ENCODE results near the gene PSIP1.
"Not testable (repeated sequence)": the region's sequence is repeated elsewhere in the genome, so short reads cannot be mapped to it uniquely, and the experiment has no call there.

PSIP1 gene

DNA sequence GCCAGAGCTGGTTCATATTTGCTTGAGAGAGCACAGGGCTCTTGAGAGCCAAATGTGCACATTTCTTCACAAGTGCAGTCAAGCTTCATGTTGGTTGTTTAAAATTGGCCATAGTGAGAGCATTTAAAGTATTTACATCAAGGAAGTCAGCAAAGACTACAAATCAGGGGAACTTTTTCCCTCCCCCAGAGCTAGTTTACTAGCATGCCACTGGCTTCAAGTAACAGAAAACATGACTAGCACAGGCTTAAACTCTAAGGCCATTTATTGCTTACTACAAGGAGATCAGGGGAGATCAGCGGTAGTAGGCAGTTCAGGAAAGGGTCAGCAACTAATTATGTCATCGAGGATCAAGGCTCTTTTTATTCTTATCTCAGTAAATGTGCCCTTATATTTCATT is 31.1 kb upstream of the PSIP1 start:
- no peak for DNase-seq (ENCODE audit: extremely low read depth, low read depth)
- no peak overlapping the region for H3K4me3 ChIP-seq (replicated peaks; ENCODE audit: low read depth, low read length)
- TF ChIP-seq, protein P1, sequence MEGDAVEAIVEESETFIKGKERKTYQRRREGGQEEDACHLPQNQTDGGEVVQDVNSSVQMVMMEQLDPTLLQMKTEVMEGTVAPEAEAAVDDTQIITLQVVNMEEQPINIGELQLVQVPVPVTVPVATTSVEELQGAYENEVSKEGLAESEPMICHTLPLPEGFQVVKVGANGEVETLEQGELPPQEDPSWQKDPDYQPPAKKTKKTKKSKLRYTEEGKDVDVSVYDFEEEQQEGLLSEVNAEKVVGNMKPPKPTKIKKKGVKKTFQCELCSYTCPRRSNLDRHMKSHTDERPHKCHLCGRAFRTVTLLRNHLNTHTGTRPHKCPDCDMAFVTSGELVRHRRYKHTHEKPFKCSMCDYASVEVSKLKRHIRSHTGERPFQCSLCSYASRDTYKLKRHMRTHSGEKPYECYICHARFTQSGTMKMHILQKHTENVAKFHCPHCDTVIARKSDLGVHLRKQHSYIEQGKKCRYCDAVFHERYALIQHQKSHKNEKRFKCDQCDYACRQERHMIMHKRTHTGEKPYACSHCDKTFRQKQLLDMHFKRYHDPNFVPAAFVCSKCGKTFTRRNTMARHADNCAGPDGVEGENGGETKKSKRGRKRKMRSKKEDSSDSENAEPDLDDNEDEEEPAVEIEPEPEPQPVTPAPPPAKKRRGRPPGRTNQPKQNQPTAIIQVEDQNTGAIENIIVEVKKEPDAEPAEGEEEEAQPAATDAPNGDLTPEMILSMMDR (IDR thresholded peaks at IDR 0.05; ENCODE audit: low read depth, low read length, missing control alignments): no peak

DNA sequence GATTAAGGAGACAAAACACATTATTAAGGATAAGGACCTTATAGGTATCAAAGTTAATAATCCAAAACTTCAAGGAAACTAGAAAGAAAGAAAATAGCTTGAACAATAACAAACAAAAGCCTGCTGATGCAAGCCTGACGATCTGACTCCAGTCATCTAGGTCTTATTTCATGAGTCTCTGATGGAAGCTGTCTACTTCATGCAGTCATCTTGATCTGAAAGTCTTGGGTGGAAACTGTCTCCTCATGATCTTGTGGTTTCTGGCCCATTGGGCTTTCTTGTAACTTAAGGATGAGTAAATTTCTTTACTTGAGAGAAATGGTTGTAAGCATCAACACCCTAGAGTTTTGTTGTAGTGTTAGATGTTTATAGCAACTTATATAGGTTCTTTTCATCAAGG is 20.6 kb upstream of the PSIP1 start:
- H3K4me3 ChIP-seq (replicated peaks; ENCODE audit: low read depth, low read length): no peak overlapping the region
- DNase-seq (ENCODE audit: extremely low read depth, low read depth): no peak
- TF ChIP-seq, protein P1 (IDR thresholded peaks at IDR 0.05; ENCODE audit: low read depth, low read length, missing control alignments): no peak

DNA sequence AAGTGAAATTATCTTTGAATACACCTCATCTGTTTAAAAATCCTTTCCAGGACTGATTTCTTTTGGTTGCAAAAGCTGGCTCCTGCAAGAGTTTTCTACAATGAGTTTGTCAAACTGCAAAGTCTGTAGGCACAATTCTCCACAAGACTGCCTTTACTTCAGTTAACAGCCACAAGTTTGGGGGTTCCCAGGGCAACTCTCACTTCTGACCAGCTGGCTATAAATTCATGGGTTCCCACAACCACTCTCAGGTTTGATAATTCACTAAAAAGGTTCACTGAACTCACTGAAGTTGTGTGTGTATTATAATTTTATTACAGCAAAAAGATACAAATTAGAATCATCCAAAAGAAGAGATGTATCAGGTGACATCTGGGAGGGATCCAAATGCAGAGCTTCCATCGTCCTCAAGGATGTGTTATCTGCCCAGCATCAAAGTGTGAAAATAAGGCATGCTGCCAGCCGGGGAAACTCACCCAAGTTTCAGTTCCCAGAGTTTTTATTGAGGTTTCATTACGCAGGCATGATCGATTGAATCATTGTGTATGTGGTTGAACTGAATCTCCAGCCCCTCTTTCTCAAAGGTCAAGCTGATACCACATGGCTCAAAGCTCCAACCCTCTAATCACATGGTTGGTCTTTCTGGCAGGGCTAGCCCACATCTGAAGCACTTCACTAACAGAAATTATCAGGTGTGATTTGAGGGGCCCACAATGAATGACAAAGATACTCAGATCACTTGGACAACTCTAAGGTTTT is 19.0 kb upstream of the PSIP1 start:
- TF ChIP-seq, protein P1 (IDR thresholded peaks at IDR 0.05; ENCODE audit: low read depth, low read length, missing control alignments): no peak

DNA sequence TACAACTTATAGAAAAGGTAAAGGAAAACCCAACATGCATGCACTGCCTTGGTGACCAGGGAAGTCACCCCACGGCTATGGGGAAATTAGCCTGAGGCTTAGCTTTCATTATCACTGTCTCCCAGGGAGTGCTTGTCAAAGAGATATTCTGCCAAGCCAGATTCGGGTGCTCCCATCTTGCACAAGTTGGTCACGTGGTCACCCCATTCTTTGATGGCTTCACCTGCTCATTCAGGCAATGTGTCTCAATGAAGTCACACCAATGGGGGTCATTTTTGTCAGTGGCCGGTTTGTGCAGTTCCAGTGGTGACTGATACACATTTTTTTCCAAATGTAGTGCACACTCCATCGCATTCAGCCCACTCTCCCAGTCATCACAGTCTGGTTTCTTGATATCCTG is 16.3 kb upstream of the PSIP1 start:
- DNase-seq (ENCODE audit: extremely low read depth, low read depth): not testable (repeated sequence)

More for the DNA sequence above, 19.0 kb upstream of the PSIP1 start:
- H3K4me3 ChIP-seq (replicated peaks; ENCODE audit: low read depth, low read length): no peak overlapping the region
- no peak for DNase-seq (ENCODE audit: extremely low read depth, low read depth)

DNA sequence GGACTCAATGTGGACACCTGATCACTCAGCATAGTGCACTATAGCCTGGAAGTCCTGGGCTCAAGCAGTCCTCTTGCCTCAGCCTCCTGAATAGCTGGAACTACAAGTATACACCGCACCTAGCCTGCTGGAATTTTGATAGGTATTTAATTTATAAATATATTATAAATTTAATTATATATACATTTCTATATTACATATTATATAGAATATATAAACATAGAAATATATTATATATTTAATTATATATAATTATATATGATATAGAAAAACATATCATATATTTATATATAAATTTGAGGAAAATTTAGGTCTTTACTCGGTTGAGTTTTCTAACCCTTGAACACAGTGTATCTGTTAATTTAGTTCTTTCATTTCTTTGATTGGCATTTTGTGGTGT is 15.2 kb upstream of the PSIP1 start:
- DNase-seq (ENCODE audit: extremely low read depth, low read depth): no peak
- H3K4me3 ChIP-seq (replicated peaks; ENCODE audit: low read depth, low read length): no peak overlapping the region
- TF ChIP-seq, protein P1 (IDR thresholded peaks at IDR 0.05; ENCODE audit: low read depth, low read length, missing control alignments): no peak

More for the DNA sequence above, 16.3 kb upstream of the PSIP1 start:
- H3K4me3 ChIP-seq (replicated peaks; ENCODE audit: low read depth, low read length): not testable (repeated sequence)

DNA sequence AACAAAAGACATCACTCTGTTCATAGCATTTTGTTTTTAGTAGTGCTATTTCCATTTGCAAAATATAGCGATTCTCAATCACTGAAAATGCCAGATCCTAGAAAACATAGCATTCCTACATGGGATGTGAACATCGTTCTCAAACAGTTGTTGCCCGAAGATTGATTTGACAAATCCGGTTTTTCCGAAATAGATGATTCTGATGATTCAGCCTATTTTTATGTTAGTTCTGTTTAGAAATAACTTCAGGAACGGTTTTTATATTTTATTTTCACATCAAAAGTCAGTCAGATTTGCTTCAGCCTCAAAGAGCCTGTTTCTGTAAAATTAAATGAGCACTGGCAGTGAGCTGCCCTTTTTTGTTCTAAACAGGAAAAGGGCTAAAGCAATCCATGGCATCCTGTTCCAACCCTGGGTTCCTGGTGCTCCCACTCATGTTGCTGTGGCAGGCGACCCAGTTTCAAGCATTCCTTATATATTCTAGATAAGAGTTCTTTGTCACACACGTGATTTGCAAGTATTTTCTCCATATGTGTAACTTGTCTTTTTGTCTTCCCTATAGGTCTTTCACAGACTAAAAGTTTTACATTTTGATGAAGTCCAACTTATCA is 14.2 kb upstream of the PSIP1 start:
- H3K4me3 ChIP-seq (replicated peaks; ENCODE audit: low read depth, low read length): no peak overlapping the region
- TF ChIP-seq, protein P1 (IDR thresholded peaks at IDR 0.05; ENCODE audit: low read depth, low read length, missing control alignments): no peak
- no peak for DNase-seq (ENCODE audit: extremely low read depth, low read depth)

DNA sequence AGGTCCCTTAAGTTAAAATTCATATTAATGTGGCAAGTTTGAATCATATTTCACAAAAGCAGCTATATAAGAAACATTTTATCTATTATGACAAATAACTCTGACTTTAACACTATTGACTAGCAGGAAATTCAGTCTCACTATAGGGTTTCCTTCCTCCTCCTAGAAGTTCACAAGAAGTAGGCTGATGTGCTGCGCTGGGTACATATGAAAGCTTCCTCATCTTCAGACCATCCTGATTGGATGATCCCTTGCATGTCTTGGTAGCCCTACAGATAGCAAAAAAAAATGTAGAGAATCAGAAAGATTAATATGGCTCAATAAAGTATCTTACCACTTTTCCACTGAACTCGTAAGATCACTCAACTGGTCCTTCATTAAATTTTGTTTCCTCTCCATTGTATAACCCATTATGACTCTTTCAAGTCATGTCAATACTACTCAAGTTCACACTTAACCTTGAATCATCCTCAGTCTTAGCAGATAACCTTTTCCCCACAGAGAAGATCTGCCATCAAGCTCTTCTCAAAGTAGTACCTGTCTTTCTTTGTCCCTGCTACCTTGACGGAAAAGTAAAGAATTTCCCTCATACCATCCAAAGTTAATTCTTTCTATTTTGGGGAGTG is 11.5 kb upstream of the PSIP1 start:
- TF ChIP-seq, protein P1 (IDR thresholded peaks at IDR 0.05; ENCODE audit: low read depth, low read length, missing control alignments): no peak

More for the DNA sequence above, 11.5 kb upstream of the PSIP1 start:
- H3K4me3 ChIP-seq (replicated peaks; ENCODE audit: low read depth, low read length): no peak overlapping the region
- DNase-seq (ENCODE audit: extremely low read depth, low read depth): no peak
